Amniotic stem cell (primary cell): ENCODE results near the gene PTPN4.

Source experiments
- DNase-seq: peaks from one replicate; lab custom pipeline; 2025; lab: John Stamatoyannopoulos, UW

Gene PTPN4

GRCh38 chr2:119809339-119810048, 49.8 kb downstream of the PTPN4 start:
- DNase-seq: no peak

- no peak for DNase-seq
Observed at GRCh38 chr2:119810049-119810630, 50.4 kb downstream of the PTPN4 start.

- no peak for DNase-seq
Observed at GRCh38 chr2:119814216-119814615, 54.5 kb downstream of the PTPN4 start.

DNA sequence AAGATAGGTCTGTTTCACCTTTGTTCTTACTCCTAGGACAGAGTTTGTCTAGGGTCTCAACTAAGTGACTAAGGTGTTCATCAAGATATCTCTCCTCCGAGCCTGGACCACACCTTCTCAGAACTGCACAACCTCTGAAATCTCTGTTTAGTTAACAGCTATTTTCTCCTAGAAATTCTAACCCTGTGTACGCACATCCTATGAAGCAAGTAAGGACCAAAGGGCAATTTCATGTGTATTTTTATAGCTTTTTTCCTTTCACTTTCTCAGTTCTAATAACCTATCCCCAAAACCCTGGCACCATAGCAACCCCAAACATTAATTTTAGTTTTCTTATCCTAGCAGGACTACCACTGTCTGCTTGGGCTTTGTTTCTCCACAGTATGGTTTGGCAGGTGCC, 59.1 kb downstream of the PTPN4 start:
- DNase-seq: no peak

DNA sequence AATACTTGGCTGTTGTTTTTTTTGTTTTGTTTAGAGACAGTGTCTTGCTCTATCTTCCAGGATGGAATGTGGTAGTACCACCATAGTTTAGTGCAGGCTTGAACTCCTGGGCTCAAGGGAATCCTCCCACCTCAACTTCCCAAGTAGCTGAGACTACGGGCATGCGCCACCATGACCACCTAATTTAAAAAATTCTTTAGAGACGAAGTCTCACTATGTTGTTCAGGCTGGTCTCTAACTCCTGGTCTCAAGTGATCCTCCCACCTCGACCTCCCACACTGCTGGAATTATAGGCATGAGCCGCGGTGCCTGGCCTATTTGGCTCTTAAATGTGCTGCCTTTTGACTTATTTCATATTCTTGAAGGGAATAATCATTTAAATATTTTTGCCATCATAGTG, 60.1 kb downstream of the PTPN4 start:
- no peak for DNase-seq

DNA sequence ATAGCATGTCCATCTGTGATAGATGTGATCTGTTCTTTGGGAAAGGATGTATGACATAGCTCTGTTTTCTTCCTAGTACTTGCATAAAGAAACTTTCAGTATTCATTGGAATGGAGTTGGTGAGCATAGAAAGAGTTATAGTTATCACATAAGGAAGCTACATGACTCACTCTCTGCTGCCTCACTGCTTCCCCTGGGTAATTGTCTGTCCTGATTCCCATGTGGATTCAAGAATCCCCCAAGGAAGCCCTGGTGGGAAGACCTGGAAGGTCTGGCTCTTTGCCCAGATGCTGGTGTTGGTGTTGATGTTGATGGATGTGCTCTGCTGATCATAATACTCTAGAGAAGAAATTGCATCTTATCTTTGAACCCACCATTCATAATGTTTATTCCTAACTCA, 60.6 kb downstream of the PTPN4 start:
- no peak for DNase-seq

GRCh38 chr2:119821266-119821665, 61.5 kb downstream of the PTPN4 start:
- DNase-seq: no peak

DNA sequence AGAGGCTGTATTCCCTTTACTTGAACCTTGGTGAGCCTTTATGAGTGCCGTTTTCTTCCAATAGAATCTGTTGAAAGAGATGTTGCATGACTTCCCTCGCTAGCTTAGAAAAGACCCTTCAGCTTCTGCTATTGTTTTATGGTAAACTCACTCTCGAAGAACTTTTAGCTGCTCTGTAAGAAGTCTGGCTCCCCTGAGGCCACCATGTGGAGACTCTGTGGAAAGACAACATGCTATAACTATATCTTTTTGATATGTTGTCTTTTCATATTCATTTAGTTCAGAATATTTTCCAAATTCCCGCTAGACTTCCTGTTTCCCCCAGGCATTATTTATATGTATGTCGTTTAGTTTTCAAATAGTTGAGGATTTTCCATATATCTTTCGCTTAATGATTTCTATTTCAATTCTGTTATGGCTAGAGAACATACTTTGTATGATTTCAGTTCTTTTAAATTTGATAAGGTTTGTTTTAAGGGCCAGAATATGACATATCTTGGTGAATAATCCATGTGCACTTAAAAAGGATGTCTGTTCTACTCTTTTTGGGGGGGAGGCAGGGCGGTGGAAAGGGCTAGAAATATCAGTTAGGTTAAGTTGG, 64.1 kb downstream of the PTPN4 start:
- peak; percentile 19 for DNase-seq

DNA sequence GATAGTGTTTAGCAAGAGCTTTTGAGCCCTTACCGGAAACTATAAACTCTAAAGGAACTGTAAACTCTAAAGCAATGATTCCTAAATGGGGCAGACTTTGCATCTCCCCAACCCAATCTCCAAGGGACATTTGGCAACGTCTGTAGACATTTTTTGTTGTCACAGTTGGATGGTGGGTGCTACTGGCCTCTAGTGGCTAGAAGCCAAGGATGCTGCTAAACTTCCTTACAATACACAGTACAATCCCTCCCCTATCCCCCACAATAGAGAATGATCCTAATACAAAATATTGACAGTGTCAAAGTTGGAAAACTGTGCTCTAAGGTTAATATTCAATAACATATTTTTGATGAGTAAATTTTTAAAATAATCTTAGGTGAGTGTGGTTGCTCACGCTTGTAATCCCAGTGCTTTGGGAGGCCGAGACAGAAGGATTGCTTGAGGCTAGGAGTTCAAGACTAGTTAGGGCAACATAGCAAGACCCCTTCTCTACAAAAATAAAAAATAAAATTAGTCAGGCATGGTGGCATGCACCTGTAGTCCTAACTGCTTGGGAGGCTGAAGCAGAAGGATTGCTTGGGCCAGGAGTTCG, 66.7 kb downstream of the PTPN4 start:
- no peak for DNase-seq

DNA sequence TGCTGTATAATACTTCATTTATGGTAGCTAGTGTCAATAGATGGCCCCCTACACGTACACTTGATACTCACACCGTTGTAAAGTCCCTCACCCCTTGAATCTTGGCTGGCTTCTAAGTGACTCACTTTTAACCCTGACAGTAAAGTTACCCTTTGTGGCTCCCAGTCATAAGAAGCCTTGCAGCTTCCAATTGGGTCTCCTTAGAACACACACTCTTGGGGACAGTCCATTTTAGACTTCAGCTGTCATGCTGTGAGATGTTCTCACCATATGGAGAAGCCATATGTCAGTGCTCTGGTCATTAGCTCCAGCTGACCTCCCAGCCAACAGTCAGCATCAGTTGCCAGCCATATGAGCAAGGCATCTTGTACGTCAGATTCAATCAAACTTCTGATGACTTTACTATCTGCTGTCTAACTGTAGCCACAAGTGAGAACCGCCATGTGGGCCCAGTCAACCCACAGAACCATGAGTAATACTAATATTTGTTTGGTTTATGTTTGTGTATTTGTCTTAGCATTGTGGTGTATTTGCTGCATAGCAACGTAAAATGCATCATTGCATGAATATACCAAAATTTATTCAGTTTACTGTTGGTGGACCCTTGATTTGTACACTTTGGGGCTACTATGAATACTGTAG, 68.3 kb downstream of the PTPN4 start:
- DNase-seq: no peak

DNA sequence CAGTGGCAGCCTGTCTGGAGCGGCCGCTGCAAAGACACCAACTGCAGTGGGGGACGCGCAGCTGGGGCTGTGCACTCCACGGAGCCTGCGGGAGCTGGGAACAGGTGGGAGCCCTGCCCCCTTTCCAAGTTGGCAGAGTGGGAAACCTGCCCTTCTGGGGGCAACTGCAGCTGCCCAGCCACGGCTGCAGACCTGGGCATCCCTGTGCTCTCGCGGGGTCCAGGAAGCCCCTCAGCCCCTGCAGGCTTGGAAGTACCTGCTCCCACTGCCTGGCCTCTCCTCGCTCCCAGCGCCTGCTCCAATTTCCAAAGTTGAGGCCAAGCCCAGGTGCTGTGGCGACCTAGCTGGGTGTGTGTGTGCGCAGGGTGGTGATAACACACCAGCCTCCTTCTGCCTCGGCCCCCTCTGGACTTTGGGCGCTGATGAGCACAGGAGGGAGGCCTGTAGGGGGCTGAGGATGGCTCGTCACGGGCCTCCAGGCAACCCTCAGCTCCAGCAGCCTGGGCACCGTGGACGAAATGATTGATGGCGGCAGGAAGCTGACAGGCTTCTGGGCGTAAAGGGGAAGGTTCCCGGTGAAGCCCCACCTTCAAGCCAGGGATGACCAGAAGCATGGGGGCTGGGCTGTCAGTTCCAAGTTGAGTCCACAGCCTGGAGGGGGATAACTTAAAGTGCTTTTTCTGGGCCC, 76.9 kb downstream of the PTPN4 start:
- no peak for DNase-seq

GRCh38 chr2:119837350-119837749, 77.6 kb downstream of the PTPN4 start:
- DNase-seq: no peak

DNA sequence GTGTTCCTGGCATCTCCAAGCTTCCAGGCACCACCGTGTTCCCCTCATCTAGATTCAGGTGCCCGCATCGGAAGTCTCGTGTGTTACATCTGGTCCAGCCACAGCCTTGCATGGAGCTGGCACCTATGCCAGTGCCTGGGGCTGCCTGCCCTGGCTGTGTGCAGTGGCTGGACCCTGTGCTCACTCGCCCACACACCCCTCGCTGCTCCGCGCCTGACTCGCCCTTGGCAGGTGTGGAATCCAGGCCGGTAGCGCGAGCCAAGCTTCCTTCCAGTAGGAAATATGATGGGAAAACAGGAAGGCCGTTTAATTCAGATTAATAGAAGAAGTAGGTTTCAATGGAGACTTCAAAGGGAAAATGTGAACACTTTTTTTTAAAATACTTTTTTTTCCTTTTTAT, 78.0 kb downstream of the PTPN4 start:
- DNase-seq: no peak

- DNase-seq: no peak
Observed at GRCh38 chr2:119838179-119838578, 78.5 kb downstream of the PTPN4 start.

DNA sequence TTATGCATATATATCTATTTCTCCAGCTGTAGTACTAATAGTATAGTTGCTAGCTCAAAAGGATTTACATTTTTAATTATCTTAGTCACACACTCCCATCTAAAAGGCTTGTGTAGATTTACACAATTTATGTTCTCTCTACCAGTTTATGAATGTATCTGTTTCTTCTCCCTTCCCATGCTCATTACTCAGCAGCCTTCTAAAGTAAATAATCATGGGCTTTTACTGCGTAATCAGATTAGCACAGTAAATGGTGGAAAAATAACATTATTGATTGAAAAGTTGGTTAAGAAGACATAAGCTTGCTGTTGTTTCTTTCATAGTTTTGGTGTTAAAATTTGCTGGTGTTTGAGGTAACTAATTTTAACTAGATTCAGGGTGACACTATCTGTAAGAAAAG, 81.8 kb downstream of the PTPN4 start:
- DNase-seq: no peak

- no peak for DNase-seq
Observed at GRCh38 chr2:119846021-119846420, 86.3 kb downstream of the PTPN4 start.

DNA sequence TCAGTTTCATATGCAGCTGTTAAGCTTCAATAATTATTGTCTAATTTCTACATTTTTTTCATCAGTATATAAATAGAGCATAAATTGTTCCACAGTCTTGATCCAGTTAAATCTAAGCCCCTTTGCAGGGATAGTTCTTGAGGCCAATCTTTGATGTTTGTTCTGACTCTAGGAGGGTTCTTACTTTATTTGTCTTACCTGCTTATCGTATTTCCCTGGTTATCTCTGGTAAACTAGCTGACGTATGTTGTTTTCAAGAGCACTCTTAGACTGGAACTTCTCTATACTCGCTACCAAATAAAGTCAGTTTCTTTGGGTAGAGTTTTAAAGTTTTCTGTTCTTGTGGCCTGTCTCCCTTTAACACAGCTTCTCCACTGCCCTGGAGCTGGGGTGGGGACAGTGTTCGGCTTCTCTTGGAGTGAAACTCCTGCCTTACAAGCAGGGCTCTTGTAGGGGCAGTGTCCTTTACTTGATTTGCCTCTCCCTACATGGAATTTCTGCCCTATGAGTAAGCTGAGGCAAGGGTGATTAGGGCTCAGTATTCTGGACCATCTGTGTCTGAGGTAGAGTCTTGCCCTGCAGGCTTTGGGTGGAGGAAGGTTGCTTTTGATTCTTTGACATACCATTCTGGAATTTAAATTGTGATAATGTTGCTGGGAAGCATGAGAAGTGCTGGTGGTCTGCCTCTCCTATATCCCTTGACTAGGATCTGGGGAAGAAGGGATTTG, 90.3 kb downstream of the PTPN4 start:
- no peak for DNase-seq

DNA sequence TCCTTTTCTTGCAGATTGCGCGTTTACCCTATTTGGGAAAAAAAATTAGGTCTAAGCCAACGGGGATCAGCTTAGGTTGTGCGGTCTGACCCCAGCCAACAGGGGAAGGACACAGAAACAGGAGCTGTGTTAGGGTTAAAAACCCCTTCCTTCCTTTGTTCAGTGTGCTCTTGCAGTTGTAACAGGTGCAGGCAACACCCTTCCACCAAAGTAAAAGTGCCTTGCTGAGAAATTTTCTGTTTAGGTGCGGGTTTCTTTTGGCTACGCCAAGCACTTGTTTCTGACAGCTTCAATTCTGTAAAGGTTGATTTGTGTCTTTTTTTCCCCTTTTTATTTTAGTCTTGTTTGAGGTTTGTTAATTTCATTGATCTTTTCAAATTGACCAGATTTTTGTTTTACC, 92.5 kb downstream of the PTPN4 start:
- no peak for DNase-seq

DNA sequence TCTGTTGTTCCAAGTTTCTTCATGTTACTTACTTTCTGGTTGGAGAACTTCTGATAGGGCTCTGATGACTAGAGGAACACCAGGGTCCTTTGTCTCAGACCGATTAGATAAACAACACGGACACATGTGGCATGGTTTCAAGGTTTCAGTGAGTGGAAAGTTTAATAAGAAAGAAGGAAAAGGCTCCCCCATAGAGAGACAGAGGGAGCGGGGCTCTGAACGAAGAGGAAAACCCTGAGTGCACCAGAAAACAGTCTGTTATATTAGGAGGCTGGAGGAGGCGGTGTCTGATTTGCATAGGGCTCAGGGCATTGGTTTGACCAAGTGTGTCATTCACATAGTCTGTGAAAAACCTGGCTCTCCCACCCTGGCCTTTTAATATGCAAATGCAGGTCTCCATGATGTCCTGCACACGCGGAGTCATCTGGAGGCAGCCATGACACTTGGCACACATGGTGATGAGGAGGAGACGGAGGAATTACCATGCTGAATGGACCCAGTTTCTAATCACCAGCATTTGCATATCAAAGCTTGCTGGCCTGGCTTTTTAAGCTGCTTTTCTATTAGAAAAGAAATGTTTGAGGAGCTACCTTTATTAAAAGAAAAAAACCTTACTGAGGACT, 94.2 kb downstream of the PTPN4 start:
- DNase-seq: no peak

DNA sequence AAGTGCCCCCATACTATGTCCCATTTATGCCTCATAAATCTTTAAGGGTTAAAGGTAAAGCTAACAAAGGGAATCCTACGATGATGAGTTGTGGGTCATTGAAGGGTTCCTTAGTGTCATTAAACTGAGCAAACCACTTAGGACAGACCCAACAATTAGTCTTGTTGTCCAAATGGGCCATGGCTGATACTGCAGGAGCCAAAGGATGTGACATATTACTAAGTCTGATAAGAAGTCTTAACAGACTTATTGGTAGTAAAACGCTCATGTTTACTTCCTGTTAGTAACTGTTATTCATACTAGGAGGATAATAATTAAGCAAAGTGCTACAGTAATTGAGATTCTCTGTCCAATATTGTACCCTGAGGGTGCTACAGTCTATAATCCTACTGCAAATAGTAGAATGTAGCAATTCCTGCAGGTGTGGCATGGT, 96.8 kb downstream of the PTPN4 start:
- no peak for DNase-seq

DNA sequence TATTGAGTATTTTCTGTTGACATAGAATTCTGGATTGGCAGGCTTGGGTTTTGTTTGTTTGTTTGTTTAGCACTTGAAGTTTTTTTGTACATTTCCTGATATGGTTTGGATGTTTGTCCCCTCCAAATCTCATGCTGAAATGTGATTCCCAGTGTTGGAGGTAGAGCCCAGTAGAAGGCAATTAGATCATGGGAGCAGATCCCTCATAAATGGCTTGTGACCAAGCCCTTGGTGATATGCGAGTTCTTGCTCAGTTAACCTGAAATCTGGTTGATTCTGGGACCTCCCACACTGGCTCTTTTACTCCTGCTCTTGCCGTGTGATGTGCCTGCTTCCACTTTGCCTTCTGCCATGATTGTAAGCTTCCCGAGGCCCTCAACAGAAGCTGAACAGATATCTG, 98.0 kb downstream of the PTPN4 start:
- DNase-seq: no peak
